GM10266 (cell line): ENCODE data around the gene PLP1.
A peak's percentile ranks its signal among the peaks of the same experiment; 100 is the strongest.

ENCODE experiments used
- DNase-seq: peaks from one replicate; pipeline ENCODE4 v3.0.0; 2012; ENCODE audit errors: extremely low spot score
- CTCF ChIP-seq: IDR thresholded peaks from 2 replicates; pipeline ENCODE4 v1.5.1; 2012; ENCODE audit warnings: mild to moderate bottlenecking, low read depth; ENCODE audit not compliant: control insufficient read depth, insufficient read depth; ENCODE audit errors: missing control alignments

Gene PLP1

DNA sequence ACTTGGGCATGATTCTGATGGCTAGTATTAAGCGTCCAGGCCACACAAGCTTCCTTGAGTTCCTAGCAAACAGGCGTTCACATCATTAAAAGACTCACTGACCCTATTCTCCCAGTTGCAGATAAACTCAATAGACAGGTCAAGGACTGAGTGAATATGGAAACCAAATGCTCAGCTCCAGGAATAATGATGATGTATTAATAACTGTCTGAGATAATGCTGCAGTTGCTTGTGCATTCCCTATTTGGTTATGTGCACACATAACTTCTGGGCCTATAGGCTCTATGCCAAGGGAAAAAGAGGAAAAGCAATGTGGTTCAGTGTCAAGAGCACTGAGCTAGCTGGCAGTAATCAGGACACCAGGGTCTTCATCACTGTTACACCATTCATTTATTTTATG lies 51.9 kb downstream of the PLP1 start:
- no peak for DNase-seq
- TF ChIP-seq CTCF: no peak

DNA sequence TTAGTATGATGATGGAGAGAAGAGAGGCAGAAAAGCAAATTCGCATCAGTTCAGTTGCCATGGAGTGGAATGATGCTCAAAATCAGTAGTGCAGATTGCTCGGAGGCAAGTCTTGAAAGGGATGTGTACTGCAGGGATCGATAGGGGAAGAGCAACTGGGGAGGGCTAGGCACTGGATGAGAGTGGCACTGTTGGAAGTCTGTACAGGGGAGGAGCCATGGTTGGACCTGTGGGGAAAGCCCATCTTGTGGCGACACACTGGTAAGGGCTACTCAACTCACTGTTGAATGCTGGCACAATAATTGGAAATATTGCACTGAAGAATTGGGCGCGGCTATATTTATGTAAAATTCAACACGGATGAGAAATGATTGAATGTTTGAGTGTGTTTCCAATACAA lies 54.2 kb downstream of the PLP1 start:
- TF ChIP-seq CTCF: no peak
- no peak for DNase-seq

GRCh38 chrX:103831342-103831802 lies 54.7 kb downstream of the PLP1 start:
- no peak for DNase-seq
- no peak for TF ChIP-seq CTCF

GRCh38 chrX:103831803-103832544 lies 55.3 kb downstream of the PLP1 start, which contains the start of gene RAB9B:
TSS of gene RAB9B (minus strand) at chrX:103832257. CDS start at chrX:103825784, 6,473 bp downstream.
- TF ChIP-seq CTCF: no peak
- DNase-seq: peak; percentile 73

DNA sequence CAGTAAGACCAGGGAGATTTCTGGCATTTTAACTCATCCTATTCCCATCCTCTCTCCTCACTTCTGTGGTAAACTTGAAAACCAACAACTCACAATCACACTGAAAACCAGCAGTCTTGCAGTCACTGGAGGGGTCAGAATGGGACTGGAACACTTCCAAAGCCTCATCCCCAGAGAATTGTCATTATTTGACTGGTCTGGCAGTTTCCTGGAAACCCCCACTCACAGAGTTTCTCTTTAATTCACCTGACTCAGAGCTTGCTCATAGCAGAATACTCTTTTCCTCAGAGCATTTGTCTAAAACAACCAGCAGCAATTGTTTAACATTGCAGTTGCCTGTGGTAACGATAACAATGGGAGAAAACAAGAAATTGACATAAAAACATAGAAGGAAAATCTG lies 62.8 kb downstream of the PLP1 start:
- no peak for DNase-seq
- no peak for TF ChIP-seq CTCF
